H1 (cell line): ENCODE measurements around the gene ASTN1. TPM values are rescaled to one million over a fixed set of nuclear protein-coding genes. Genes with fewer than 3 reads are reported as not detected.

ENCODE experiments used
- CTCF ChIA-PET: fragments of 300-600 bp; sonication (Branson Sonifier 250); formaldehyde crosslinking; loops from one replicate; lab custom pipeline; 2021; ENCODE audit not compliant: partially characterized antibody; lab: Charles Lee
- POLR2A ChIA-PET: fragments of 300-600 bp; sonication (Branson Sonifier 250); formaldehyde crosslinking; loops from one replicate; lab custom pipeline; 2021; ENCODE audit warnings: inconsistent platforms; ENCODE audit not compliant: partially characterized antibody; lab: Charles Lee
- DNase-seq, 2 experiments: peaks; one replicate each; pipeline versions ENCODE4 v3.0.0 to v3.0.0-alpha.2; 2010 to 2022; ENCODE audit warnings: low spot score in 2 of 2, low read depth in 1 of 2, mixed read lengths in 1 of 2
- FAIRE-seq: peaks from 2 replicates; lab custom pipeline; 2011; peaks lifted over from hg19 to GRCh38; lab: Jason Lieb, UNC
- H2AFZ ChIP-seq: 2 replicates; pipeline ENCODE4 v1.8.1; 2012; ENCODE audit warnings: low read length, inconsistent platforms
- H2AK5ac ChIP-seq: 2 replicates; pipeline ENCODE4 v1.6.1; 2013; ENCODE audit warnings: low read depth, low read length
- H2BK120ac ChIP-seq: replicated peaks from 2 replicates; pipeline ENCODE3; 2013; ENCODE audit warnings: low read depth, low read length, inconsistent platforms
- H2BK12ac ChIP-seq: 2 replicates; pipeline ENCODE4 v1.6.1; 2013; ENCODE audit warnings: low read depth, low read length
- H2BK15ac ChIP-seq: 2 replicates; pipeline ENCODE4 v1.6.1; 2013; ENCODE audit warnings: low read length
- H2BK20ac ChIP-seq: 2 replicates; pipeline ENCODE4 v1.6.1; 2013; ENCODE audit warnings: low read length
- H2BK5ac ChIP-seq: 2 replicates; pipeline ENCODE4 v1.6.1; 2013; ENCODE audit warnings: low read depth, low read length
- H3K14ac ChIP-seq: 2 replicates; pipeline ENCODE4 v1.6.1; 2013; ENCODE audit warnings: inconsistent platforms; ENCODE audit not compliant: insufficient read length
- H3K18ac ChIP-seq: 2 replicates; pipeline ENCODE4 v1.6.1; 2013; ENCODE audit warnings: low read length; ENCODE audit errors: extremely low read depth
- H3K23ac ChIP-seq: 2 replicates; pipeline ENCODE4 v1.6.1; 2013; ENCODE audit warnings: inconsistent platforms; ENCODE audit not compliant: insufficient read length
- H3K23me2 ChIP-seq: 2 replicates; pipeline ENCODE4 v1.6.1; 2013; ENCODE audit warnings: low read depth, low read length
- H3K27ac ChIP-seq: 2 replicates; pipeline ENCODE4 v1.6.1; 2011; ENCODE audit warnings: low read depth, low read length, inconsistent platforms
- H3K27me3 ChIP-seq, 4 experiments: replicated peaks in 1 of 4; 1 replicate in 1 of 4; 2 replicates in 3 of 4; pipeline versions ENCODE4 v1.6.1 to v1.8.1; 2011 to 2013; ENCODE audit warnings: low read length in 3 of 4, mild to moderate bottlenecking in 3 of 4, inconsistent platforms in 2 of 4, mixed read lengths in 2 of 4, moderate library complexity in 1 of 4; ENCODE audit not compliant: control insufficient read depth in 3 of 4, insufficient read depth in 3 of 4; ENCODE audit errors: extremely low read depth in 1 of 4
- H3K36me3 ChIP-seq, 4 experiments: 2 replicates each; pipeline versions ENCODE4 v1.6.1 to v1.8.1; 2011 to 2013; ENCODE audit warnings: mild to moderate bottlenecking in 4 of 4, low read length in 3 of 4, moderate library complexity in 2 of 4, control low read depth in 1 of 4, inconsistent platforms in 1 of 4; ENCODE audit not compliant: insufficient read depth in 4 of 4, control insufficient read depth in 2 of 4
- H3K4ac ChIP-seq: replicated peaks from 2 replicates; pipeline ENCODE3; 2013; ENCODE audit warnings: low read length, low read depth, mixed read lengths, inconsistent platforms; ENCODE audit not compliant: insufficient read length
- H3K4me1 ChIP-seq, 4 experiments: replicated peaks in 1 of 4; 1 replicate in 1 of 4; 2 replicates in 3 of 4; pipeline versions ENCODE4 v1.6.1 to v1.8.1; 2011 to 2013; ENCODE audit warnings: low read length in 3 of 4, inconsistent platforms in 2 of 4, mixed read lengths in 1 of 4; ENCODE audit not compliant: insufficient read depth in 4 of 4, control insufficient read depth in 3 of 4
- H3K4me2 ChIP-seq, 2 experiments: 2 replicates each; pipeline versions ENCODE4 v1.6.1 to v1.8.1; 2011 to 2013; ENCODE audit warnings: low read depth in 2 of 2, low read length in 2 of 2, control low read depth in 1 of 2, inconsistent platforms in 1 of 2, mild to moderate bottlenecking in 1 of 2; ENCODE audit not compliant: insufficient read depth in 1 of 2
- H3K4me3 ChIP-seq, 4 experiments: fragments of 200-600, 300-600 bp in 1 of 4; sonication (generic), shearing (Covaris generic), sonication (Bioruptor Twin) in 1 of 4; 2 replicates each; pipeline versions ENCODE4 v1.5.1 to v1.8.1; 2011 to 2016; ENCODE audit warnings: low read length in 4 of 4, low read depth in 3 of 4, control low read depth in 2 of 4, inconsistent platforms in 2 of 4, mild to moderate bottlenecking in 2 of 4, mixed read lengths in 1 of 4, moderate library complexity in 1 of 4; ENCODE audit not compliant: insufficient read depth in 2 of 4; ENCODE audit errors: extremely low read depth in 1 of 4
- H3K56ac ChIP-seq: replicated peaks from 2 replicates; pipeline ENCODE3; 2013; ENCODE audit warnings: low read depth, mild to moderate bottlenecking, mixed read lengths, low read length, inconsistent platforms; ENCODE audit not compliant: insufficient read length
- H3K79me1 ChIP-seq: 2 replicates; pipeline ENCODE4 v1.6.1; 2013; ENCODE audit warnings: low read depth, low read length, control low read depth
- H3K79me2 ChIP-seq, 2 experiments: 2 replicates each; pipeline versions ENCODE4 v1.6.1 to v1.8.1; 2012 to 2013; ENCODE audit warnings: low read length in 2 of 2, mild to moderate bottlenecking in 2 of 2, inconsistent platforms in 1 of 2; ENCODE audit not compliant: insufficient read depth in 2 of 2, control insufficient read depth in 1 of 2
- H3K9ac ChIP-seq, 4 experiments: replicated peaks in 1 of 4; 1 replicate in 1 of 4; 2 replicates in 3 of 4; pipeline versions ENCODE4 v1.6.1 to v1.8.1; 2011 to 2013; ENCODE audit warnings: low read depth in 3 of 4, low read length in 3 of 4, control low read depth in 2 of 4, mild to moderate bottlenecking in 2 of 4, moderate library complexity in 2 of 4, inconsistent platforms in 1 of 4; ENCODE audit errors: extremely low read depth in 1 of 4
- H3K9me3 ChIP-seq, 2 experiments: 2 replicates each; pipeline versions ENCODE4 v1.6.1 to v1.8.1; 2012 to 2013; ENCODE audit warnings: mild to moderate bottlenecking in 2 of 2, moderate library complexity in 2 of 2, control low read depth in 1 of 2, inconsistent platforms in 1 of 2, low read depth in 1 of 2, low read length in 1 of 2, mixed read lengths in 1 of 2; ENCODE audit not compliant: insufficient read depth in 2 of 2
- H4K20me1 ChIP-seq, 2 experiments: replicated peaks in 1 of 2; 2 replicates each; pipeline versions ENCODE3 to v1.8.1; 2011 to 2013; ENCODE audit warnings: inconsistent platforms in 2 of 2, low read length in 2 of 2, mild to moderate bottlenecking in 1 of 2; ENCODE audit not compliant: insufficient read depth in 2 of 2, control insufficient read depth in 1 of 2
- H4K5ac ChIP-seq: 2 replicates; pipeline ENCODE4 v1.6.1; 2013; ENCODE audit warnings: low read length, low read depth, mixed read lengths, inconsistent platforms; ENCODE audit not compliant: insufficient read length
- H4K8ac ChIP-seq: 2 replicates; pipeline ENCODE4 v1.8.0; 2013; ENCODE audit warnings: mild to moderate bottlenecking, moderate library complexity, low read length, inconsistent platforms; ENCODE audit not compliant: insufficient read depth; ENCODE audit errors: extremely low read depth
- H4K91ac ChIP-seq: replicated peaks from 2 replicates; pipeline ENCODE3; 2013; ENCODE audit warnings: low read length, mixed read lengths, inconsistent platforms; ENCODE audit not compliant: insufficient read length
- CREB1 ChIP-seq: IDR thresholded peaks from 2 replicates; pipeline ENCODE4 v1.6.1; 2012; ENCODE audit warnings: inconsistent platforms
- EZH2 ChIP-seq: fragments of 200-600 bp; sonication (generic); IDR thresholded peaks from 2 replicates; pipeline ENCODE4 v1.7.1; 2012; ENCODE audit warnings: low read depth, mild to moderate bottlenecking, moderate library complexity, low read length, inconsistent platforms; ENCODE audit not compliant: severe bottlenecking
- NRF1 ChIP-seq: IDR thresholded peaks from 2 replicates; pipeline ENCODE4 v1.6.1; 2011; ENCODE audit warnings: mild to moderate bottlenecking, low read depth, low read length, improper control_type of control experiment
- SP1 ChIP-seq: IDR thresholded peaks from 2 replicates; pipeline ENCODE4 v1.6.1; 2011; ENCODE audit warnings: low read depth, low read length
- YY1 ChIP-seq: IDR thresholded peaks from 2 replicates; pipeline ENCODE4 v1.6.1; 2011; ENCODE audit warnings: low read depth, mild to moderate bottlenecking, low read length
- WGBS, 2 experiments: shearing (Covaris generic) in 1 of 2; methylation state at CpG; one replicate each; pipeline versions ENCODE4 v1.1.6 to v1.1.7; 2013 to 2015; ENCODE audit warnings: low lambda C conversion rate in 2 of 2, mixed read lengths in 2 of 2, inconsistent platforms in 1 of 2, low coverage in 1 of 2, missing lambda C conversion rate in 1 of 2; ENCODE audit not compliant: insufficient replicate concordance in 2 of 2, insufficient coverage in 1 of 2, insufficient read length in 1 of 2; ENCODE audit errors: extremely low coverage in 1 of 2, missing lambda C conversion rate in 1 of 2; 5-methylcytosine and 5-hydroxymethylcytosine counted together
- polyA plus RNA-seq, 7 experiments: library from polyadenylated mRNA; depleted of rRNA in 3 of 7; stranded (reverse) in 5 of 7; unstranded in 2 of 7; fragments of >200 nt in 5 of 7; fragments of 200-250 nt in 2 of 7; gene quantifications; 1 replicate in 5 of 7; 2 replicates in 1 of 7; 4 replicates in 1 of 7; pipeline versions ENCODE4 v1.2.1 to v1.2.3, GENCODE V29; 2011 to 2013; ENCODE audit warnings: missing spikeins in 2 of 7, mixed read lengths in 2 of 7
- total RNA-seq: library from RNA; stranded (reverse); fragmentation: NEBNext Ultra II Directional; extraction: Animal tissue kit (Norgen Biotek cat#: 25700); gene quantifications from 2 replicates; pipeline ENCODE4 v1.2.1, GENCODE V29; 2021
- TF ChIP-seq, protein P1 (sequence below): IDR thresholded peaks from 2 replicates; pipeline ENCODE4 v1.6.1; 2012; ENCODE audit warnings: inconsistent platforms
- TF ChIP-seq, protein P2 (sequence below): IDR thresholded peaks from 2 replicates; pipeline ENCODE4 v1.6.1; 2011; ENCODE audit warnings: low read depth, mild to moderate bottlenecking, low read length; ENCODE audit not compliant: insufficient read depth

Gene ASTN1
- total and polyA plus RNA-seq, 2 of the 8 experiments (the other 6 are each of a cell fraction or from before 2014, with no cell fraction given): 2.9 to 4.1 TPM

DNA sequence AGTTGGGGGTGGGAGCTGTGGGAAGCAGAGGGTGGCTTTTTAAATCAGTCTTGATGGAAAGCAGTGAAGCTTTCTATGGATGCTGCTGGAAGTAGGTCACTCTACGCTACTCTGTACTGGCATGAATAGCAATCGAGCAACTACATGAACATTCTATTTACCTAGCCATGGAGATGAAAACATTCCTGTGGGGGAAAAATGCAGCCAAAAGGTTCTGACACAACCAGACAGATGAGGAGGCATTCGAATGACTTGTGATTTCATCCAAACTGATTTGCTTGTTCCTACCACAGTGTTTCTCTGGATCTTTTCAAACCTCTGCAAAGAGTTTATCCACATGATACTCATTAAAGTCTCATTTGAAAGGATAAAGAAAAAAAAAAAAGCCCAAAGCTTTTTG is 95.0 kb downstream of the ASTN1 start:
- no peak for FAIRE-seq
- TF ChIP-seq, protein P1, sequence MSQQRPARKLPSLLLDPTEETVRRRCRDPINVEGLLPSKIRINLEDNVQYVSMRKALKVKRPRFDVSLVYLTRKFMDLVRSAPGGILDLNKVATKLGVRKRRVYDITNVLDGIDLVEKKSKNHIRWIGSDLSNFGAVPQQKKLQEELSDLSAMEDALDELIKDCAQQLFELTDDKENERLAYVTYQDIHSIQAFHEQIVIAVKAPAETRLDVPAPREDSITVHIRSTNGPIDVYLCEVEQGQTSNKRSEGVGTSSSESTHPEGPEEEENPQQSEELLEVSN: no peak
- TF ChIP-seq YY1 (no peak), CREB1 (no peak), EZH2 (no peak), NRF1 (no peak), SP1 (no peak)
- TF ChIP-seq, protein P2, sequence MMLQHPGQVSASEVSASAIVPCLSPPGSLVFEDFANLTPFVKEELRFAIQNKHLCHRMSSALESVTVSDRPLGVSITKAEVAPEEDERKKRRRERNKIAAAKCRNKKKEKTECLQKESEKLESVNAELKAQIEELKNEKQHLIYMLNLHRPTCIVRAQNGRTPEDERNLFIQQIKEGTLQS: no peak

More for the DNA sequence above, 95.0 kb downstream of the ASTN1 start:
- no peak overlapping the region for H3K14ac ChIP-seq
- no peaks in the 10 kb centered on the region for H3K9me3 ChIP-seq
- H3K9ac ChIP-seq: no peak overlapping the region
- H2AFZ ChIP-seq: no peak overlapping the region
- H3K18ac ChIP-seq: no peak overlapping the region
- H3K23me2 ChIP-seq: no peaks in the 10 kb centered on the region
- H2BK20ac ChIP-seq: no peak overlapping the region
- H3K4me3 ChIP-seq: no peak overlapping the region
- no peaks in the 10 kb centered on the region for H3K79me1 ChIP-seq
- no peak overlapping the region for H3K23ac ChIP-seq
- H2BK5ac ChIP-seq: no peak overlapping the region
- H4K8ac ChIP-seq: no peak overlapping the region
- H2BK120ac ChIP-seq: no peak overlapping the region
- 75% methylated on average over 3 of the region's 3 CpGs; no CpG with 5 or more reads in 1 of the 2 experiments for WGBS, 2 experiments
- no peak overlapping the region for H3K27ac ChIP-seq
- no peak overlapping the region for H2BK12ac ChIP-seq
- H3K36me3 ChIP-seq: no peaks in the 10 kb centered on the region
- H3K4me2 ChIP-seq: no peak overlapping the region
- ChIA-PET CTCF (interaction anchor here (2.3 kb wide), 1 partner anchor 112 kb away, joined by 7 read pairs; no protein-coding TSS in a partner anchor), POLR2A (no interaction called here)
- H3K79me2 ChIP-seq: no peaks in the 10 kb centered on the region
- peaks cover 0 to 7% (median 4%) of the 10 kb centered on the region in 4 experiments; a peak in 4 of 7 replicates for H3K4me1 ChIP-seq
- H3K27me3 ChIP-seq: peaks cover 0 to 4% (median 0%) of the 10 kb centered on the region in 4 experiments; a peak in 1 of 7 replicates
- H4K5ac ChIP-seq: no peak overlapping the region
- no peak for DNase-seq
- H2AK5ac ChIP-seq: no peak overlapping the region
- no peak overlapping the region for H3K4ac ChIP-seq
- no peak overlapping the region for H2BK15ac ChIP-seq
- H4K20me1 ChIP-seq: no peaks in the 10 kb centered on the region
- H3K56ac ChIP-seq: no peak overlapping the region
- no peak overlapping the region for H4K91ac ChIP-seq
